ENCODE results near the gene ITGB4. TPM values are rescaled to one million over a fixed set of nuclear protein-coding genes. Genes with fewer than 3 reads are reported as not detected.

ITGB4 gene
- total RNA-seq, 4 donors from 2014 or later: 3.6 to 20.2 (median 6.3) TPM

DNA sequence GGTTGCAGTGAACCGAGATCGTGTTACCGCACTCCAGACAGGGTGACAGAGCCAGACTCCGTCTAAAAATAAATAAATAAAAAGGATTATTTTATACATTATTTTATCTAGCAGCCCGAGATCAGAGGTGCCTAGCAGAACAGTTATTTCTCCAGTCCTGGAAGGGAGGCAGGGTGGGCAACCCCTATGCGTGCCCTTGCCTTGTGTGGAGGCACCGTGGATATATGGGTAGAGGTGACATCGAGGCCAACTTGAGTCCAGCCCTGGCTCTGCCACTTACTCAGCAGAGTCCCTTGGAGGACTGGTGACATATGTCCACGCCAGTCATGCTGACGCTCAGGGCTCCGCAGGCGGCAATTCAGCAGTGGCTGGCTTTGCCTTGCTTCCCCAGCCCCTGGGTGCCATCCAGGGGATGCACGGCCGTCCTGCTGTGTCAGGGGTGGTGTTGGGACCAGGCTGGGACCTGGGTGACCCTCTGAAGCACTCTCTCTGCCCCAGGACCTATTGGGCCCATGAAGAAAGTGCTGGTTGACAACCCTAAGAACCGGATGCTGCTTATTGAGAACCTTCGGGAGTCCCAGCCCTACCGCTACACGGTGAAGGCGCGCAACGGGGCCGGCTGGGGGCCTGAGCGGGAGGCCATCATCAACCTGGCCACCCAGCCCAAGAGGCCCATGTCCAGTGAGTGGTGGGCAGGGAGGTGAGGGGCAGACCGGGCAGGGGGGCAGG, 30.6 kb downstream of the ITGB4 start:
- Histone ChIP-seq H3K4me1 (peaks cover 16 to 19% of the 10 kb centered on the region in 2 donors), H3K27me3 (no peaks in the 10 kb centered on the region), H3K27ac (no peak overlapping the region), H3K4me3 (no peak overlapping the region), H3K9me3 (no peaks in the 10 kb centered on the region), H3K36me3 (no peaks in the 10 kb centered on the region)
- DNase-seq (no peak), ATAC-seq (no peak)
- TF ChIP-seq, protein P1, sequence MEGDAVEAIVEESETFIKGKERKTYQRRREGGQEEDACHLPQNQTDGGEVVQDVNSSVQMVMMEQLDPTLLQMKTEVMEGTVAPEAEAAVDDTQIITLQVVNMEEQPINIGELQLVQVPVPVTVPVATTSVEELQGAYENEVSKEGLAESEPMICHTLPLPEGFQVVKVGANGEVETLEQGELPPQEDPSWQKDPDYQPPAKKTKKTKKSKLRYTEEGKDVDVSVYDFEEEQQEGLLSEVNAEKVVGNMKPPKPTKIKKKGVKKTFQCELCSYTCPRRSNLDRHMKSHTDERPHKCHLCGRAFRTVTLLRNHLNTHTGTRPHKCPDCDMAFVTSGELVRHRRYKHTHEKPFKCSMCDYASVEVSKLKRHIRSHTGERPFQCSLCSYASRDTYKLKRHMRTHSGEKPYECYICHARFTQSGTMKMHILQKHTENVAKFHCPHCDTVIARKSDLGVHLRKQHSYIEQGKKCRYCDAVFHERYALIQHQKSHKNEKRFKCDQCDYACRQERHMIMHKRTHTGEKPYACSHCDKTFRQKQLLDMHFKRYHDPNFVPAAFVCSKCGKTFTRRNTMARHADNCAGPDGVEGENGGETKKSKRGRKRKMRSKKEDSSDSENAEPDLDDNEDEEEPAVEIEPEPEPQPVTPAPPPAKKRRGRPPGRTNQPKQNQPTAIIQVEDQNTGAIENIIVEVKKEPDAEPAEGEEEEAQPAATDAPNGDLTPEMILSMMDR (IDR thresholded peaks at IDR 0.05 in 4 of 5, conservative IDR thresholded peaks at IDR 0.05 in 1 of 5): no peak
- TF ChIP-seq POLR2A (IDR thresholded peaks at IDR 0.05): no peak
- in situ Hi-C loops (cut with MboI; ENCODE audit: low sequenced_read_pairs in 4 of 4): loop anchor here in 2 of 4 donors (5.0 to 25.0 kb wide), 2 partner anchors 80 to 135 kb away; partner anchors contain the start of genes TRIM47 (in 1 of the 2) and TRIM65 (in 1 of the 2)
- intact Hi-C loops (cut with DNase I; ENCODE audit: low total_unique reads): loop anchor here (2.0 kb wide), 1 partner anchor 163 kb away; no protein-coding TSS in a partner anchor

DNA sequence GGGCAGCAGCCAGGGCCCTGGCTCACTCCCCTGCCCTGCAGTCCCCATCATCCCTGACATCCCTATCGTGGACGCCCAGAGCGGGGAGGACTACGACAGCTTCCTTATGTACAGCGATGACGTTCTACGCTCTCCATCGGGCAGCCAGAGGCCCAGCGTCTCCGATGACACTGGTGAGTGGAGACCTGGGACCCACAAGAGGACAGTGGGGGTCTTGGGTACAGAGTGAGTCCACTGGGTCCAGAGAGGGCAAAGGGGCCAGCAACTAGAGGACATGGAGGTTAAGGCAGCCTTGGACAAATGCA, 31.1 kb downstream of the ITGB4 start:
- H3K36me3 ChIP-seq: no peaks in the 10 kb centered on the region
- no peak for DNase-seq
- in situ Hi-C loops (cut with MboI; ENCODE audit: low sequenced_read_pairs in 4 of 4) (loop anchor here in 2 of 4 donors (5.0 to 25.0 kb wide), 2 partner anchors 80 to 135 kb away; partner anchors contain the start of genes TRIM47 (in 1 of the 2) and TRIM65 (in 1 of the 2)), intact Hi-C loops (cut with DNase I; ENCODE audit: low total_unique reads) (no loop called here)
- peaks cover 16 to 19% of the 10 kb centered on the region in 2 donors for H3K4me1 ChIP-seq
- TF ChIP-seq POLR2A (IDR thresholded peaks at IDR 0.05): no peak
- TF ChIP-seq, protein P1 (IDR thresholded peaks at IDR 0.05 in 4 of 5, conservative IDR thresholded peaks at IDR 0.05 in 1 of 5): no peak
- H3K27ac ChIP-seq: no peak overlapping the region
- H3K4me3 ChIP-seq: no peak overlapping the region
- H3K27me3 ChIP-seq: no peaks in the 10 kb centered on the region
- no peak for ATAC-seq
- no peaks in the 10 kb centered on the region for H3K9me3 ChIP-seq

DNA sequence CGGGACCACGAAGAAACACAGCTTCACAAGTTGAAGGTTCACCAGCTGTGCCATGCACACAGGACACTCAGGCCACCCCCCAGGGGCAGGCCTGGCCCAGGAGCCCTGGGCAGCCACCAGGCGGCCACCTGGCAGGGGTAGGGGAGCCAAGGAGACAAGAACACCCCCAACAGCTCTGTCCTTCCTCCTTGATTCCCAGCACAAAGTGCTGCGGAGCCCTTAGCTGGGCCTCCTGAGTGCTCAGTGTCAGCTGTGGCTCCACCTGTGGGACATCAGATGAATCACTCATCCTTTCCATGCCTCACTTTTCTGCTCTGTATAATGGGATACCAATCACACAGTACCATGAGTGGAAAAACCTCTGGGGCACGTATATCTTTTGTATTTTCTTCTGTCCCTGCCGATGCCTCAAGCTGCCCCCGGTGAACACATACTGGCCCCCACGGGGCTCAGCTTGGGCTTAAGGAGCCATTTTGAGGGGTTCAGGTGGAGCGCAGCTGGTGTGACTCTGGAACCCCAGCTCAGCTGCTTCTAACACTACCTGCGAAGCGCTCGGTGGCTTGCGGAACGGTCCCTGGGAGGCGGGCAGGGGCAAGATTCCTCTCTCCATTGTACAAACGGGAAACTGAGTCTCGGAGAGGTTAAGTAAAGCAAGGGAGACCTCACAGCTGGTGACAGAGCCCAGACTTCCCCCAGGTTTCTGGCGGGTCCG, 31.7 kb downstream of the ITGB4 start:
- ATAC-seq (no peak), DNase-seq (no peak)
- Histone ChIP-seq H3K27ac (peak overlapping the region in 1 of 4 donors; percentile 12), H3K36me3 (no peaks in the 10 kb centered on the region), H3K27me3 (no peaks in the 10 kb centered on the region), H3K4me1 (peaks cover 13 to 15% of the 10 kb centered on the region in 2 donors), H3K4me3 (peak overlapping the region; percentile 56 to 71 (median 57)), H3K9me3 (no peaks in the 10 kb centered on the region)
- in situ Hi-C loops (cut with MboI; ENCODE audit: low sequenced_read_pairs in 4 of 4): loop anchor here in 2 of 4 donors (5.0 to 25.0 kb wide), 2 partner anchors 81 to 134 kb away; partner anchors contain the start of genes TRIM47 (in 1 of the 2) and TRIM65 (in 1 of the 2)
- TF ChIP-seq, protein P1 (IDR thresholded peaks at IDR 0.05 in 4 of 5, conservative IDR thresholded peaks at IDR 0.05 in 1 of 5): no peak
- TF ChIP-seq POLR2A (IDR thresholded peaks at IDR 0.05): no peak
- intact Hi-C loops (cut with DNase I; ENCODE audit: low total_unique reads): no loop called here

DNA sequence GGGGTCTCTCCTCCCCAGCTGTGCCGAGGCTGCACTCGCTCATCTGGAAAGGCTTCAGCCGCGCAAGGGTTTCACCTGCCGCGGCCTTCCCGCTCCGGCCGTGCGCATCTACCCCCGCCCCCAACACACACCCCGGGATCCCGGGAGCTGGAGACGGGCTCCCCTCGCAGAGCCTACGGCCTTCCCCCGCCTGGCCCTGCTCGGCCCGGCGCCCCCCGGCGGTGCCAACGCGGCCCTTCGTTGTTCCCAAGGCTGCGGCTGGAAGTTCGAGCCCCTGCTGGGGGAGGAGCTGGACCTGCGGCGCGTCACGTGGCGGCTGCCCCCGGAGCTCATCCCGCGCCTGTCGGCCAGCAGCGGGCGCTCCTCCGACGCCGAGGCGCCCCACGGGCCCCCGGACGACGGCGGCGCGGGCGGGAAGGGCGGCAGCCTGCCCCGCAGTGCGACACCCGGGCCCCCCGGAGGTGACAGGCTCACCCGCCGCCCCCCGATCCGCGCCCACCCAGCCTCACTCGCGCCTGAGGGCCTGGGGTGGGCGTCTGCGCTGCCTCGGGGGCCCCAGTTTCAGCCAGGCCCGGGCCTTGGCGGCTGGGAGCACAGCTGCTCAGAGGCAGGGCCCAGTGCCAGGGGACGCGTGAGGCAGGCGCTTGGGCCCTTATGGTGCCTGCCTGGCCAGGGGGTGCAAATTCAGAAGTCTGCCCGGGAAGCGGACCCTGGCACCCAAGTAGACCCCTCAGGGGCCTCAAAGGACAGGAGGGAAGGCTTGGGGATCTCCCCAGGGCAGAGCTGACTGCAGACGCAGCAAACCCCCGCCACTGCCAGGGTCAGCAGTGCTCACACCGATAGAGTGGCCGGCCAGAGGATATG, 32.5 kb downstream of the ITGB4 start:
- Histone ChIP-seq H3K4me1 (peaks cover 13 to 15% of the 10 kb centered on the region in 2 donors), H3K27me3 (no peaks in the 10 kb centered on the region), H3K4me3 (peak overlapping the region; percentile 56 to 71 (median 57)), H3K36me3 (no peaks in the 10 kb centered on the region), H3K9me3 (no peaks in the 10 kb centered on the region), H3K27ac (peak overlapping the region in 1 of 4 donors; percentile 12)
- in situ Hi-C loops (cut with MboI; ENCODE audit: low sequenced_read_pairs in 4 of 4): loop anchor here in 2 of 4 donors (5.0 to 25.0 kb wide), 2 partner anchors 81 to 134 kb away; partner anchors contain the start of genes TRIM47 (in 1 of the 2) and TRIM65 (in 1 of the 2)
- peak; percentile 64 to 76 for ATAC-seq
- TF ChIP-seq, protein P1 (IDR thresholded peaks at IDR 0.05 in 4 of 5, conservative IDR thresholded peaks at IDR 0.05 in 1 of 5): peak; percentile 22 to 72 (median 55)
- TF ChIP-seq POLR2A (IDR thresholded peaks at IDR 0.05): no peak
- intact Hi-C loops (cut with DNase I; ENCODE audit: low total_unique reads): no loop called here
- DNase-seq: peak in 1 of 2 donors; percentile 48

All from gastrocnemius medialis (tissue), 4 donors.